Panc1 (cell line): ENCODE measurements around the gene WDR76. TPM values are rescaled to one million over a fixed set of nuclear protein-coding genes. Genes with fewer than 3 reads are reported as not detected.

ENCODE experiments used
- ATAC-seq: fragments of 200-7000 bp; cut with Tn5 transposase; 2 replicates; pipeline ENCODE4 v1.9.1; 2020; ENCODE audit warnings: mild to moderate bottlenecking, moderate library complexity
- BruUV-seq: library from RNA; stranded (reverse); fragments of 400-500 nt; replicated peaks from 2 replicates; lab custom pipeline; 2021; lab: Mats Ljungman, UMichigan
- CTCF ChIA-PET: fragments of 300-600 bp; sonication (Branson Sonifier 250); formaldehyde crosslinking; loops from one replicate; lab custom pipeline; 2022; ENCODE audit warnings: antibody characterized with exemption; lab: Charles Lee
- POLR2A ChIA-PET: fragments of 300-600 bp; sonication (Branson Sonifier 250); formaldehyde crosslinking; loops from one replicate; lab custom pipeline; 2022; ENCODE audit warnings: antibody characterized with exemption; lab: Charles Lee
- DNase-seq: peaks from one replicate; pipeline ENCODE4 v3.0.0-alpha.2; 2010; ENCODE audit warnings: low read depth, low spot score
- H3K27ac ChIP-seq: 2 replicates; pipeline ENCODE4 v1.5.1; 2011; ENCODE audit warnings: mild to moderate bottlenecking, low read length, inconsistent platforms
- H3K27me3 ChIP-seq: fragments of 200-500 bp; sonication (Bioruptor generic); 2 replicates; pipeline ENCODE4 v1.6.0; 2014; ENCODE audit warnings: low read length, inconsistent platforms; ENCODE audit not compliant: control insufficient read depth, insufficient read depth
- H3K36me3 ChIP-seq: fragments of 200-500 bp; sonication (Bioruptor generic); 2 replicates; pipeline ENCODE4 v1.5.1; 2014; ENCODE audit warnings: inconsistent platforms, mild to moderate bottlenecking, low read length, moderate library complexity; ENCODE audit not compliant: control insufficient read depth, insufficient read depth
- H3K4me1 ChIP-seq: 2 replicates; pipeline ENCODE4 v1.5.1; 2011; ENCODE audit warnings: inconsistent platforms, mild to moderate bottlenecking, low read length, moderate library complexity; ENCODE audit not compliant: control insufficient read depth, insufficient read depth
- H3K4me3 ChIP-seq, 2 experiments: 2 replicates each; pipeline ENCODE4 v1.5.1; 2011 to 2012; ENCODE audit warnings: low read depth in 2 of 2, low read length in 2 of 2, mild to moderate bottlenecking in 2 of 2, inconsistent platforms in 1 of 2, moderate library complexity in 1 of 2
- H3K9me3 ChIP-seq: fragments of 200-500 bp; sonication (Bioruptor generic); 2 replicates; pipeline ENCODE4 v1.5.1; 2014; ENCODE audit warnings: low read depth, mild to moderate bottlenecking, inconsistent platforms, low read length, moderate library complexity; ENCODE audit not compliant: control insufficient read depth, insufficient read depth
- POLR2AphosphoS5 ChIP-seq: IDR thresholded peaks from 2 replicates; pipeline ENCODE4 v1.6.1; 2012; ENCODE audit warnings: mild to moderate bottlenecking, low read depth, low read length, moderate library complexity
- SIN3A ChIP-seq: IDR thresholded peaks from 2 replicates; pipeline ENCODE4 v1.6.1; 2012; ENCODE audit warnings: low read depth, mild to moderate bottlenecking, low read length, moderate library complexity, borderline replicate concordance; ENCODE audit not compliant: insufficient read depth
- TCF7L2 ChIP-seq: IDR thresholded peaks from 2 replicates; pipeline ENCODE4 v1.6.1; 2011; ENCODE audit warnings: mild to moderate bottlenecking, low read depth, low read length, inconsistent platforms
- in situ Hi-C: cut with HindIII; loops from 2 replicates; pipeline ENCODE4 v1.10.0; 2016; ENCODE audit warnings: low sequenced_read_pairs, low pct_unique_long_range_greater_than_20kb
- intact Hi-C: fragments of 100-400 bp; cut with micrococcal nuclease; formaldehyde crosslinking; loops from one replicate; pipeline ENCODE4 v1.10.0; 2022; ENCODE audit not compliant: unreplicated experiment
- total RNA-seq: library from RNA; stranded (reverse); gene quantifications from one replicate; pipeline ENCODE4 v1.2.1, GENCODE V29; 2021; ENCODE audit not compliant: unreplicated experiment
- TF ChIP-seq, protein P1 (sequence below): fragments of 450-650 bp; IDR thresholded peaks from 2 replicates; pipeline ENCODE4 v1.5.1; 2017; ENCODE audit warnings: mild to moderate bottlenecking
- TF ChIP-seq, protein P2 (sequence below), 2 experiments: IDR thresholded peaks; 2 replicates each; pipeline ENCODE4 v1.6.1; 2011 to 2012; ENCODE audit warnings: low read depth in 2 of 2, control low read depth in 1 of 2, low read length in 1 of 2, mild to moderate bottlenecking in 1 of 2, moderate library complexity in 1 of 2; ENCODE audit not compliant: insufficient read depth in 1 of 2

WDR76 gene
- total RNA-seq, 1 experiment from 2014 or later = 40.0 TPM

DNA sequence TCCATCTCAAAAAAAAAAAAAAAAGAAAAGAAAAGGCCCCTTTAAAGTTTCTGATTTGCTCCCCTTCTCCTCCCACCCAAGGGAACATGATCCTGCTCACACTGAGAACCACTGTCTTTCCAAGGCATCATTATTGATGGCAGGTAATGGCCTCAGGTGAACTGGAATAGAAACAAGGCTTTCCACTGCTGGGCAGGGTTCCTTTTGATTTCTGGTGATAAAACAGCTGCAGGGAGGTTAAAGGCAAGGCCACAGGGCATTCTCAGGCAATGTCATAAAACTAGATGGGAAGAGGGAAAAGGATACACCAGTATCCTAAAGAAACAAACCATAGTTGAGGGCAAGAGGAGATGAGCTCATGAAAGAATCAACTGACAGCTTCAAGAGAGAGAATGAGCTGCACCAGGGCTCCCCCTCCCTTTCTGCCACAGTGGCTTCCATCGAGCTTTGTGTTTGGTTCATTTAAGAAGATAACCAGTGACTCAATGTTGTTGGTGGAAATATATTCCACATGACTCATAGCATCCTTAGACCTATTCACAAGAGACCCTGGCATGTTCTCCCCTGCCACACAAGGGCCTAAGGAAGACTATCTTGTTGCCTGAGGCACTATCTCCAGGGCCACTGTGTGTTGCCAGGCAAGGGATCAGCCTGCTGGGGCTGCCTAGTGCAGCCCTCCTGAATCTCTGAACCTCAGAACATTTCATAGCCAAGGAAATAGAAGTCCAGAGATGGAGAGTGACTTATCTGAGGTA, 86.4 kb downstream of the WDR76 start:
- H3K27me3 ChIP-seq = no peaks in the 10 kb centered on the region
- ATAC-seq (peak; percentile 92), DNase-seq (peak; percentile 93)
- in situ Hi-C loops (no loop called here), intact Hi-C loops (no loop called here)
- no peaks in the 10 kb centered on the region for H3K9me3 ChIP-seq
- H3K36me3 ChIP-seq = no peaks in the 10 kb centered on the region
- BruUV-seq = no TSS peak
- ChIA-PET POLR2A (no interaction called here), CTCF (interaction anchor here (0.6 kb wide), 1 partner anchor 177 kb away, joined by 3 read pairs; no protein-coding TSS in a partner anchor)
- TF ChIP-seq, protein P1, sequence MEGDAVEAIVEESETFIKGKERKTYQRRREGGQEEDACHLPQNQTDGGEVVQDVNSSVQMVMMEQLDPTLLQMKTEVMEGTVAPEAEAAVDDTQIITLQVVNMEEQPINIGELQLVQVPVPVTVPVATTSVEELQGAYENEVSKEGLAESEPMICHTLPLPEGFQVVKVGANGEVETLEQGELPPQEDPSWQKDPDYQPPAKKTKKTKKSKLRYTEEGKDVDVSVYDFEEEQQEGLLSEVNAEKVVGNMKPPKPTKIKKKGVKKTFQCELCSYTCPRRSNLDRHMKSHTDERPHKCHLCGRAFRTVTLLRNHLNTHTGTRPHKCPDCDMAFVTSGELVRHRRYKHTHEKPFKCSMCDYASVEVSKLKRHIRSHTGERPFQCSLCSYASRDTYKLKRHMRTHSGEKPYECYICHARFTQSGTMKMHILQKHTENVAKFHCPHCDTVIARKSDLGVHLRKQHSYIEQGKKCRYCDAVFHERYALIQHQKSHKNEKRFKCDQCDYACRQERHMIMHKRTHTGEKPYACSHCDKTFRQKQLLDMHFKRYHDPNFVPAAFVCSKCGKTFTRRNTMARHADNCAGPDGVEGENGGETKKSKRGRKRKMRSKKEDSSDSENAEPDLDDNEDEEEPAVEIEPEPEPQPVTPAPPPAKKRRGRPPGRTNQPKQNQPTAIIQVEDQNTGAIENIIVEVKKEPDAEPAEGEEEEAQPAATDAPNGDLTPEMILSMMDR = no peak
- TF ChIP-seq, protein P2, sequence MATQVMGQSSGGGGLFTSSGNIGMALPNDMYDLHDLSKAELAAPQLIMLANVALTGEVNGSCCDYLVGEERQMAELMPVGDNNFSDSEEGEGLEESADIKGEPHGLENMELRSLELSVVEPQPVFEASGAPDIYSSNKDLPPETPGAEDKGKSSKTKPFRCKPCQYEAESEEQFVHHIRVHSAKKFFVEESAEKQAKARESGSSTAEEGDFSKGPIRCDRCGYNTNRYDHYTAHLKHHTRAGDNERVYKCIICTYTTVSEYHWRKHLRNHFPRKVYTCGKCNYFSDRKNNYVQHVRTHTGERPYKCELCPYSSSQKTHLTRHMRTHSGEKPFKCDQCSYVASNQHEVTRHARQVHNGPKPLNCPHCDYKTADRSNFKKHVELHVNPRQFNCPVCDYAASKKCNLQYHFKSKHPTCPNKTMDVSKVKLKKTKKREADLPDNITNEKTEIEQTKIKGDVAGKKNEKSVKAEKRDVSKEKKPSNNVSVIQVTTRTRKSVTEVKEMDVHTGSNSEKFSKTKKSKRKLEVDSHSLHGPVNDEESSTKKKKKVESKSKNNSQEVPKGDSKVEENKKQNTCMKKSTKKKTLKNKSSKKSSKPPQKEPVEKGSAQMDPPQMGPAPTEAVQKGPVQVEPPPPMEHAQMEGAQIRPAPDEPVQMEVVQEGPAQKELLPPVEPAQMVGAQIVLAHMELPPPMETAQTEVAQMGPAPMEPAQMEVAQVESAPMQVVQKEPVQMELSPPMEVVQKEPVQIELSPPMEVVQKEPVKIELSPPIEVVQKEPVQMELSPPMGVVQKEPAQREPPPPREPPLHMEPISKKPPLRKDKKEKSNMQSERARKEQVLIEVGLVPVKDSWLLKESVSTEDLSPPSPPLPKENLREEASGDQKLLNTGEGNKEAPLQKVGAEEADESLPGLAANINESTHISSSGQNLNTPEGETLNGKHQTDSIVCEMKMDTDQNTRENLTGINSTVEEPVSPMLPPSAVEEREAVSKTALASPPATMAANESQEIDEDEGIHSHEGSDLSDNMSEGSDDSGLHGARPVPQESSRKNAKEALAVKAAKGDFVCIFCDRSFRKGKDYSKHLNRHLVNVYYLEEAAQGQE (IDR thresholded peaks at IDR 0.05; ENCODE audit: insufficient read depth in 1 of 2, low read depth in 2 of 2, low read length in 1 of 2) = no peak
- TF ChIP-seq SIN3A (no peak), POLR2AphosphoS5 (no peak), TCF7L2 (no peak)
- no peak overlapping the region for H3K4me3 ChIP-seq
- peak overlapping the region; percentile 49 for H3K27ac ChIP-seq
- H3K4me1 ChIP-seq = peaks cover 20% of the 10 kb centered on the region

DNA sequence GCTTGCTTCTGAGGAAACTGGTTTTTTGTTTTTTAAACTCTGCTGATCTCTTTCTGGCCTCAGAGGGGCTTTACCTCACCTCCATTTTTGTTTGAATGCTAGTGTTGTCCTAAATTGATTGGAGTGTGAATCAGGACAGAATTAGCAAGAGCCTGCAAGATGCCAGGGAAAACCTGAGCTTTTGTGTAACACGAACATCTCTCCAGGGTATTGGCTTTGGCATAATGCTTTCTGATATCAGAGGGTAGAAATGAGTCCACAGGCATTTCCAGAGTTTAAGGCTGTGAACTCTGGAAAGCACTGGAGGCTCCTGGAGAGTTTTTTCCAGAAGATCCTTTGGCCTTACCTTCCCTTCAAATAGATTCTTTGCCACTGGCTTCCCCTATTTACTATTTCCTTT, 87.1 kb downstream of the WDR76 start:
- in situ Hi-C loops (no loop called here), intact Hi-C loops (no loop called here)
- no TSS peak for BruUV-seq

More for the DNA sequence above, 87.1 kb downstream of the WDR76 start:
- POLR2A ChIA-PET = no interaction called here
- DNase-seq = no peak
- H3K4me3 ChIP-seq = no peak overlapping the region
- no peaks in the 10 kb centered on the region for H3K36me3 ChIP-seq
- TF ChIP-seq, protein P1 = no peak
- no peak for TF ChIP-seq POLR2AphosphoS5
- TF ChIP-seq TCF7L2 = no peak
- TF ChIP-seq SIN3A = no peak
- TF ChIP-seq, protein P2 (IDR thresholded peaks at IDR 0.05; ENCODE audit: insufficient read depth in 1 of 2, low read depth in 2 of 2, low read length in 1 of 2) = no peak
- CTCF ChIA-PET = no interaction called here
- H3K4me1 ChIP-seq = peaks cover 20% of the 10 kb centered on the region
- no peaks in the 10 kb centered on the region for H3K27me3 ChIP-seq
- ATAC-seq = 0 out of 2 replicates have a peak, but pooled peaks have one; percentile 6
- H3K27ac ChIP-seq = peak overlapping the region; percentile 49; the same call in 1 of the 2 replicates
- no peaks in the 10 kb centered on the region for H3K9me3 ChIP-seq
